ENCODE data around the gene NREP.

DNA sequence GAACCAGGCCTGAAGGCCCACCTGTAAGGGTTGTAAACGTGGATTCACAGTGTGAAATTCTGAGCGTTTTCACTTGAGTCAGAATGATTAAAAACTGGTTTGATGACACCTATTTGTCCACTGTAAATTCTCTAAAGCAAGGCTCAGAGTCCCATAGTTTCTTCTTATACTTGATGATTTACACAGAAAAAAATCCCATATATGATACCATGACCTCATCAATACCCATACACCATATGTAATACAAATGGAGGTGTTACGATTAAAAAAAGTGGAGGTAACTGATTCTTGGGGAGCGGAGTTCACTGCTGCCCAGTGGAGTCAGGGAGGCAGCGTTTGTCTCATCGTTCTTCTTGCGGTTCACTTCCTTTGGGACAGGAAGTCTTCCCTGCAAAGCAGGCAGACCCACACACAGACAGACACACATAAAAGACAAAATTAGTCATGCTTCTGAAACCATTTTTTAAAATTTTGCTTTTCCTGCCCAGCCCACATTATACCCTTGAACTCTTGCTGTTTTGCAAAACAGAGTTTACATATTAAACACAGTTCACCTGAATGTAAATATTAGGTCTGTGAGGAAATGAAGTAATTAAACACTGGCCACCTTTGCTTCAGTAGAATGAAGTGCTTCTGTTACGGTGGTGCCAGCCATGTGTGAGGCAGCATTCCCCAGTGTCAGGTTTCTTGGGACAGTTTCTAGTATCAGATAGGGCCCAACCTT, 26.2 kb downstream of the NREP start:
- TF ChIP-seq CTCF (conservative IDR thresholded peaks at IDR 0.05 in 1 of 2, IDR thresholded peaks at IDR 0.05 in 1 of 2; ENCODE audit: extremely low read depth in 1 of 2, insufficient read depth in 1 of 2, low read depth in 1 of 2, low read length in 2 of 2) (no peak), EZH2 (IDR thresholded peaks at IDR 0.05; ENCODE audit: borderline replicate concordance, low read length) (no peak)

Data from mammary epithelial cell (primary cell).